H1 (cell line): ENCODE results near the gene USP37. TPM values are rescaled to one million over a fixed set of nuclear protein-coding genes. Genes with fewer than 3 reads are reported as not detected.

Experiments
- CTCF ChIA-PET: fragments of 300-600 bp; sonication (Branson Sonifier 250); formaldehyde crosslinking; loops from one replicate; lab custom pipeline; 2021; ENCODE audit not compliant: partially characterized antibody; lab: Charles Lee
- POLR2A ChIA-PET: fragments of 300-600 bp; sonication (Branson Sonifier 250); formaldehyde crosslinking; loops from one replicate; lab custom pipeline; 2021; ENCODE audit warnings: inconsistent platforms; ENCODE audit not compliant: partially characterized antibody; lab: Charles Lee
- DNase-seq, 2 experiments: peaks; one replicate each; pipeline versions ENCODE4 v3.0.0 to v3.0.0-alpha.2; 2010 to 2022; ENCODE audit warnings: low spot score in 2 of 2, low read depth in 1 of 2, mixed read lengths in 1 of 2
- FAIRE-seq: peaks from 2 replicates; lab custom pipeline; 2011; peaks lifted over from hg19 to GRCh38; lab: Jason Lieb, UNC
- H2AFZ ChIP-seq: 2 replicates; pipeline ENCODE4 v1.8.1; 2012; ENCODE audit warnings: low read length, inconsistent platforms
- H2AK5ac ChIP-seq: 2 replicates; pipeline ENCODE4 v1.6.1; 2013; ENCODE audit warnings: low read depth, low read length
- H2BK120ac ChIP-seq: replicated peaks from 2 replicates; pipeline ENCODE3; 2013; ENCODE audit warnings: low read depth, low read length, inconsistent platforms
- H2BK12ac ChIP-seq: 2 replicates; pipeline ENCODE4 v1.6.1; 2013; ENCODE audit warnings: low read depth, low read length
- H2BK15ac ChIP-seq: 2 replicates; pipeline ENCODE4 v1.6.1; 2013; ENCODE audit warnings: low read length
- H2BK20ac ChIP-seq: 2 replicates; pipeline ENCODE4 v1.6.1; 2013; ENCODE audit warnings: low read length
- H2BK5ac ChIP-seq: 2 replicates; pipeline ENCODE4 v1.6.1; 2013; ENCODE audit warnings: low read depth, low read length
- H3K14ac ChIP-seq: 2 replicates; pipeline ENCODE4 v1.6.1; 2013; ENCODE audit warnings: inconsistent platforms; ENCODE audit not compliant: insufficient read length
- H3K18ac ChIP-seq: 2 replicates; pipeline ENCODE4 v1.6.1; 2013; ENCODE audit warnings: low read length; ENCODE audit errors: extremely low read depth
- H3K23ac ChIP-seq: 2 replicates; pipeline ENCODE4 v1.6.1; 2013; ENCODE audit warnings: inconsistent platforms; ENCODE audit not compliant: insufficient read length
- H3K23me2 ChIP-seq: 2 replicates; pipeline ENCODE4 v1.6.1; 2013; ENCODE audit warnings: low read depth, low read length
- H3K27ac ChIP-seq: 2 replicates; pipeline ENCODE4 v1.6.1; 2011; ENCODE audit warnings: low read depth, low read length, inconsistent platforms
- H3K27me3 ChIP-seq, 4 experiments: replicated peaks in 1 of 4; 1 replicate in 1 of 4; 2 replicates in 3 of 4; pipeline versions ENCODE4 v1.6.1 to v1.8.1; 2011 to 2013; ENCODE audit warnings: low read length in 3 of 4, mild to moderate bottlenecking in 3 of 4, inconsistent platforms in 2 of 4, mixed read lengths in 2 of 4, moderate library complexity in 1 of 4; ENCODE audit not compliant: control insufficient read depth in 3 of 4, insufficient read depth in 3 of 4; ENCODE audit errors: extremely low read depth in 1 of 4
- H3K36me3 ChIP-seq, 4 experiments: 2 replicates each; pipeline versions ENCODE4 v1.6.1 to v1.8.1; 2011 to 2013; ENCODE audit warnings: mild to moderate bottlenecking in 4 of 4, low read length in 3 of 4, moderate library complexity in 2 of 4, control low read depth in 1 of 4, inconsistent platforms in 1 of 4; ENCODE audit not compliant: insufficient read depth in 4 of 4, control insufficient read depth in 2 of 4
- H3K4ac ChIP-seq: replicated peaks from 2 replicates; pipeline ENCODE3; 2013; ENCODE audit warnings: low read length, low read depth, mixed read lengths, inconsistent platforms; ENCODE audit not compliant: insufficient read length
- H3K4me1 ChIP-seq, 4 experiments: replicated peaks in 1 of 4; 1 replicate in 1 of 4; 2 replicates in 3 of 4; pipeline versions ENCODE4 v1.6.1 to v1.8.1; 2011 to 2013; ENCODE audit warnings: low read length in 3 of 4, inconsistent platforms in 2 of 4, mixed read lengths in 1 of 4; ENCODE audit not compliant: insufficient read depth in 4 of 4, control insufficient read depth in 3 of 4
- H3K4me2 ChIP-seq, 2 experiments: 2 replicates each; pipeline versions ENCODE4 v1.6.1 to v1.8.1; 2011 to 2013; ENCODE audit warnings: low read depth in 2 of 2, low read length in 2 of 2, control low read depth in 1 of 2, inconsistent platforms in 1 of 2, mild to moderate bottlenecking in 1 of 2; ENCODE audit not compliant: insufficient read depth in 1 of 2
- H3K4me3 ChIP-seq, 4 experiments: fragments of 200-600, 300-600 bp in 1 of 4; sonication (generic), shearing (Covaris generic), sonication (Bioruptor Twin) in 1 of 4; 2 replicates each; pipeline versions ENCODE4 v1.5.1 to v1.8.1; 2011 to 2016; ENCODE audit warnings: low read length in 4 of 4, low read depth in 3 of 4, control low read depth in 2 of 4, inconsistent platforms in 2 of 4, mild to moderate bottlenecking in 2 of 4, mixed read lengths in 1 of 4, moderate library complexity in 1 of 4; ENCODE audit not compliant: insufficient read depth in 2 of 4; ENCODE audit errors: extremely low read depth in 1 of 4
- H3K56ac ChIP-seq: replicated peaks from 2 replicates; pipeline ENCODE3; 2013; ENCODE audit warnings: low read depth, mild to moderate bottlenecking, mixed read lengths, low read length, inconsistent platforms; ENCODE audit not compliant: insufficient read length
- H3K79me1 ChIP-seq: 2 replicates; pipeline ENCODE4 v1.6.1; 2013; ENCODE audit warnings: low read depth, low read length, control low read depth
- H3K79me2 ChIP-seq, 2 experiments: 2 replicates each; pipeline versions ENCODE4 v1.6.1 to v1.8.1; 2012 to 2013; ENCODE audit warnings: low read length in 2 of 2, mild to moderate bottlenecking in 2 of 2, inconsistent platforms in 1 of 2; ENCODE audit not compliant: insufficient read depth in 2 of 2, control insufficient read depth in 1 of 2
- H3K9ac ChIP-seq, 4 experiments: replicated peaks in 1 of 4; 1 replicate in 1 of 4; 2 replicates in 3 of 4; pipeline versions ENCODE4 v1.6.1 to v1.8.1; 2011 to 2013; ENCODE audit warnings: low read depth in 3 of 4, low read length in 3 of 4, control low read depth in 2 of 4, mild to moderate bottlenecking in 2 of 4, moderate library complexity in 2 of 4, inconsistent platforms in 1 of 4; ENCODE audit errors: extremely low read depth in 1 of 4
- H3K9me3 ChIP-seq, 2 experiments: 2 replicates each; pipeline versions ENCODE4 v1.6.1 to v1.8.1; 2012 to 2013; ENCODE audit warnings: mild to moderate bottlenecking in 2 of 2, moderate library complexity in 2 of 2, control low read depth in 1 of 2, inconsistent platforms in 1 of 2, low read depth in 1 of 2, low read length in 1 of 2, mixed read lengths in 1 of 2; ENCODE audit not compliant: insufficient read depth in 2 of 2
- H4K20me1 ChIP-seq, 2 experiments: replicated peaks in 1 of 2; 2 replicates each; pipeline versions ENCODE3 to v1.8.1; 2011 to 2013; ENCODE audit warnings: inconsistent platforms in 2 of 2, low read length in 2 of 2, mild to moderate bottlenecking in 1 of 2; ENCODE audit not compliant: insufficient read depth in 2 of 2, control insufficient read depth in 1 of 2
- H4K5ac ChIP-seq: 2 replicates; pipeline ENCODE4 v1.6.1; 2013; ENCODE audit warnings: low read length, low read depth, mixed read lengths, inconsistent platforms; ENCODE audit not compliant: insufficient read length
- H4K8ac ChIP-seq: 2 replicates; pipeline ENCODE4 v1.8.0; 2013; ENCODE audit warnings: mild to moderate bottlenecking, moderate library complexity, low read length, inconsistent platforms; ENCODE audit not compliant: insufficient read depth; ENCODE audit errors: extremely low read depth
- H4K91ac ChIP-seq: replicated peaks from 2 replicates; pipeline ENCODE3; 2013; ENCODE audit warnings: low read length, mixed read lengths, inconsistent platforms; ENCODE audit not compliant: insufficient read length
- ASH2L ChIP-seq: fragments of 200-600, 300-600 bp; sonication (generic); IDR thresholded peaks from one replicate; pipeline ENCODE4 v1.7.1; 2017; ENCODE audit warnings: low read length
- BACH1 ChIP-seq: IDR thresholded peaks from 2 replicates; pipeline ENCODE4 v1.6.1; 2012; ENCODE audit warnings: low read length, improper control_type of control experiment
- CBX5 ChIP-seq: fragments of 300-800, 300-1000 bp; sonication (generic); IDR thresholded peaks from 2 replicates; pipeline ENCODE4 v1.7.1; 2016; ENCODE audit warnings: antibody characterized with exemption, low read length, low read depth
- EP300 ChIP-seq, 2 experiments: IDR thresholded peaks; 1 replicate in 1 of 2; 2 replicates in 1 of 2; pipeline ENCODE4 v1.6.1; 2011 to 2012; ENCODE audit warnings: low read depth in 2 of 2, low read length in 2 of 2, mild to moderate bottlenecking in 2 of 2, borderline replicate concordance in 1 of 2, inconsistent platforms in 1 of 2, moderate library complexity in 1 of 2
- KDM4A ChIP-seq: IDR thresholded peaks from one replicate; pipeline ENCODE4 v1.7.1; 2012; ENCODE audit warnings: low read depth, mild to moderate bottlenecking, moderate library complexity, low read length, inconsistent platforms; ENCODE audit not compliant: severe bottlenecking
- POLR2A ChIP-seq, 2 experiments: IDR thresholded peaks; 1 replicate in 1 of 2; 2 replicates in 1 of 2; pipeline ENCODE4 v1.6.1; 2011; ENCODE audit warnings: low read depth in 2 of 2, low read length in 2 of 2, mild to moderate bottlenecking in 2 of 2; ENCODE audit errors: control extremely low read depth in 1 of 2
- POU5F1 ChIP-seq: IDR thresholded peaks from 2 replicates; pipeline ENCODE4 v1.6.1; 2011; ENCODE audit warnings: low read depth, mild to moderate bottlenecking, low read length, moderate library complexity
- RAD21 ChIP-seq, 2 experiments: IDR thresholded peaks in 1 of 2; conservative IDR thresholded peaks in 1 of 2; 2 replicates each; pipeline ENCODE4 v1.6.1; 2011; ENCODE audit warnings: low read depth in 2 of 2, low read length in 2 of 2, improper control_type of control experiment in 1 of 2, inconsistent platforms in 1 of 2, mild to moderate bottlenecking in 1 of 2, moderate library complexity in 1 of 2
- RNF2 ChIP-seq: fragments of 200-900, 300-1000 bp; sonication (generic); IDR thresholded peaks from 2 replicates; pipeline ENCODE4 v1.7.1; 2016; ENCODE audit warnings: borderline replicate concordance, low read depth, mild to moderate bottlenecking, antibody characterized with exemption, low read length; ENCODE audit not compliant: poor library complexity, severe bottlenecking; ENCODE audit errors: missing control alignments
- SP4 ChIP-seq: IDR thresholded peaks from 2 replicates; pipeline ENCODE4 v1.6.1; 2012; ENCODE audit warnings: low read length, inconsistent platforms
- SUZ12 ChIP-seq: fragments of 200-600 bp; sonication (generic); IDR thresholded peaks from 2 replicates; pipeline ENCODE4 v1.6.1; 2012; ENCODE audit warnings: mild to moderate bottlenecking, inconsistent platforms, low read length, moderate library complexity, mixed read lengths
- TAF7 ChIP-seq: optimal IDR thresholded peaks from 2 replicates; pipeline ENCODE3; 2011; ENCODE audit warnings: low read depth, mild to moderate bottlenecking, inconsistent platforms, low read length, moderate library complexity, borderline replicate concordance
- USF2 ChIP-seq: IDR thresholded peaks from 2 replicates; pipeline ENCODE4 v1.6.1; 2011; ENCODE audit warnings: low read length, improper control_type of control experiment
- WGBS, 2 experiments: shearing (Covaris generic) in 1 of 2; methylation state at CpG; one replicate each; pipeline versions ENCODE4 v1.1.6 to v1.1.7; 2013 to 2015; ENCODE audit warnings: low lambda C conversion rate in 2 of 2, mixed read lengths in 2 of 2, inconsistent platforms in 1 of 2, low coverage in 1 of 2, missing lambda C conversion rate in 1 of 2; ENCODE audit not compliant: insufficient replicate concordance in 2 of 2, insufficient coverage in 1 of 2, insufficient read length in 1 of 2; ENCODE audit errors: extremely low coverage in 1 of 2, missing lambda C conversion rate in 1 of 2; 5-methylcytosine and 5-hydroxymethylcytosine counted together
- polyA plus RNA-seq, 7 experiments: library from polyadenylated mRNA; depleted of rRNA in 3 of 7; stranded (reverse) in 5 of 7; unstranded in 2 of 7; fragments of >200 nt in 5 of 7; fragments of 200-250 nt in 2 of 7; gene quantifications; 1 replicate in 5 of 7; 2 replicates in 1 of 7; 4 replicates in 1 of 7; pipeline versions ENCODE4 v1.2.1 to v1.2.3, GENCODE V29; 2011 to 2013; ENCODE audit warnings: missing spikeins in 2 of 7, mixed read lengths in 2 of 7
- total RNA-seq: library from RNA; stranded (reverse); fragmentation: NEBNext Ultra II Directional; extraction: Animal tissue kit (Norgen Biotek cat#: 25700); gene quantifications from 2 replicates; pipeline ENCODE4 v1.2.1, GENCODE V29; 2021

USP37 gene
- total and polyA plus RNA-seq, 2 of the 8 experiments (the other 6 are each of a cell fraction or from before 2014, with no cell fraction given): 3.8 to 29.1 TPM

- DNase-seq (no peak), FAIRE-seq (no peak)
- ChIA-PET CTCF (interaction anchor here (0.6 to 1.0 kb wide), 2 partner anchors 9 to 269 kb away, joined by 3 read pairs; no protein-coding TSS in a partner anchor), POLR2A (interaction anchor here (1.0 to 1.8 kb wide), 2 partner anchors 10 to 12 kb away, joined by 4 to 7 read pairs; no protein-coding TSS in a partner anchor)
- H3K27me3 ChIP-seq: no peaks in the 10 kb centered on the region
- no peak overlapping the region for H4K8ac ChIP-seq
- no peak overlapping the region for H3K56ac ChIP-seq
- H2BK12ac ChIP-seq: no peak overlapping the region
- no peak overlapping the region for H3K4ac ChIP-seq
- H4K91ac ChIP-seq: no peak overlapping the region
- H2BK15ac ChIP-seq: no peak overlapping the region
- H4K20me1 ChIP-seq: no peaks in the 10 kb centered on the region
- no peaks in the 10 kb centered on the region for H3K79me2 ChIP-seq
- no peak overlapping the region for H2BK20ac ChIP-seq
- H3K36me3 ChIP-seq: no peaks in the 10 kb centered on the region
- no peaks in the 10 kb centered on the region for H3K9me3 ChIP-seq
- no peak overlapping the region for H2AFZ ChIP-seq
- H3K23ac ChIP-seq: no peak overlapping the region
- H3K4me1 ChIP-seq: peaks cover 0 to 10% (median 2%) of the 10 kb centered on the region in 4 experiments; a peak in 2 of 7 replicates
- no peaks in the 10 kb centered on the region for H3K23me2 ChIP-seq
- no peak overlapping the region for H3K27ac ChIP-seq
- no peak overlapping the region for H2AK5ac ChIP-seq
- no peaks in the 10 kb centered on the region for H3K79me1 ChIP-seq
- no peak overlapping the region for H3K4me2 ChIP-seq
- H3K18ac ChIP-seq: no peak overlapping the region
- H3K4me3 ChIP-seq: no peak overlapping the region
- no peak overlapping the region for H2BK120ac ChIP-seq
- no peak overlapping the region for H4K5ac ChIP-seq
- H2BK5ac ChIP-seq: no peak overlapping the region
- H3K9ac ChIP-seq: no peak overlapping the region
- 90% methylated on average over 5 of the region's 5 CpGs; no CpG with 5 or more reads in 1 of the 2 experiments for WGBS, 2 experiments
- no peak overlapping the region for H3K14ac ChIP-seq
- TF ChIP-seq RAD21 (IDR thresholded peaks at IDR 0.05 in 1 of 2, conservative IDR thresholded peaks at IDR 0.05 in 1 of 2; ENCODE audit: low read depth in 2 of 2, low read length in 2 of 2) (no peak), RNF2 (no peak), POLR2A (IDR thresholded peaks at IDR 0.05; ENCODE audit: control extremely low read depth in 1 of 2, low read depth in 2 of 2, low read length in 2 of 2) (no peak), KDM4A (no peak), SUZ12 (no peak), ASH2L (no peak), CBX5 (no peak), EP300 (IDR thresholded peaks at IDR 0.05; ENCODE audit: borderline replicate concordance in 1 of 2, low read depth in 2 of 2, low read length in 2 of 2) (no peak), USF2 (no peak), POU5F1 (no peak), TAF7 (no peak), SP4 (no peak), BACH1 (no peak)
Measured at GRCh38 chr2:218418321-218418716, 149.8 kb downstream of the USP37 start.
